Measurements from ENCODE around the gene CREB3L1.

DNA sequence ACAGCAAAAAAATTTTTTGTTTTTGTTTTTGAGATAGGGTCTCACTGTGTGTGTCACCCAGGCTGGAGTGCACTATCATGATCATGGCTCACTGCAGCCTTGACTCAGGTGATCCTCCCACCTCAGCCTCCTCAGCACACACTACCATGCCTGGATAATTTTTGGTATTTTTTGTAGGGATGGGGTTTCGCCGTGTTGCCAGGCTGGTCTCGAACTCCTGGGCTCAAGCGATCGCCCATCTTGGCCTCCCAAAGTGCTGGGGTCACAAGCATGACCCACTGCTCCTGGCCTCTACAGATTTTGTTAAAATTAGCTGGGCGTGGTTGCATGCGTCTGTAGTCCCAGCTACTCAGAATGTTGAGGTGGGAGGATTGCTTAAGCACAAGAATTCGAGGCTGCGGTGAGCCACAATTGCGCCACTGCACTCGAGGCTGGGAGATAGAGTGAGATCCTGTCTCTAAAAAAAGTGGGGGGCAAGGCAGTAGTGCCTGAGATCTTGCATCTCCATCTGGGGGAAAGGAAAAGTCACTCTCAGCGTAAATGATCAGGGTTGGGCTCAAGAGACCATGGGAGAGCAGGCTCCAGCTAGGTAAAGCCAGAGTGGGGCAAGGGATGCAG is 59.2 kb downstream of the CREB3L1 start:
- TF ChIP-seq, protein P1, sequence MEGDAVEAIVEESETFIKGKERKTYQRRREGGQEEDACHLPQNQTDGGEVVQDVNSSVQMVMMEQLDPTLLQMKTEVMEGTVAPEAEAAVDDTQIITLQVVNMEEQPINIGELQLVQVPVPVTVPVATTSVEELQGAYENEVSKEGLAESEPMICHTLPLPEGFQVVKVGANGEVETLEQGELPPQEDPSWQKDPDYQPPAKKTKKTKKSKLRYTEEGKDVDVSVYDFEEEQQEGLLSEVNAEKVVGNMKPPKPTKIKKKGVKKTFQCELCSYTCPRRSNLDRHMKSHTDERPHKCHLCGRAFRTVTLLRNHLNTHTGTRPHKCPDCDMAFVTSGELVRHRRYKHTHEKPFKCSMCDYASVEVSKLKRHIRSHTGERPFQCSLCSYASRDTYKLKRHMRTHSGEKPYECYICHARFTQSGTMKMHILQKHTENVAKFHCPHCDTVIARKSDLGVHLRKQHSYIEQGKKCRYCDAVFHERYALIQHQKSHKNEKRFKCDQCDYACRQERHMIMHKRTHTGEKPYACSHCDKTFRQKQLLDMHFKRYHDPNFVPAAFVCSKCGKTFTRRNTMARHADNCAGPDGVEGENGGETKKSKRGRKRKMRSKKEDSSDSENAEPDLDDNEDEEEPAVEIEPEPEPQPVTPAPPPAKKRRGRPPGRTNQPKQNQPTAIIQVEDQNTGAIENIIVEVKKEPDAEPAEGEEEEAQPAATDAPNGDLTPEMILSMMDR (IDR thresholded peaks at IDR 0.05; ENCODE audit: poor library complexity): no peak
- TF ChIP-seq EZH2phosphoT487 (IDR thresholded peaks at IDR 0.05; ENCODE audit: low read depth, severe bottlenecking, unreplicated experiment) (no peak), EZH2 (IDR thresholded peaks at IDR 0.05; ENCODE audit: borderline replicate concordance) (no peak)
